Endothelial cell of umbilical vein (primary cell): ENCODE data around the gene ZNF407. TPM values are rescaled to one million over a fixed set of nuclear protein-coding genes. Genes with fewer than 3 reads are reported as not detected.
"Not testable (repeated sequence)": the region's sequence is repeated elsewhere in the genome, so short reads cannot be mapped to it uniquely, and the experiment has no call there.

ENCODE experiments used
- BruUV-seq: library from RNA; stranded (reverse); fragments of 400-500 nt; replicated peaks from 2 replicates; lab custom pipeline; 2021; lab: Mats Ljungman, UMichigan
- CTCF ChIA-PET: fragments of 300-600, 350-600 bp; sonication (Branson Sonifier 250); formaldehyde crosslinking; loops from one replicate; lab custom pipeline; 2021; ENCODE audit warnings: antibody characterized with exemption, inconsistent platforms; lab: Charles Lee
- POLR2A ChIA-PET: fragments of 300-600, 350-600 bp; sonication (Branson Sonifier 250); formaldehyde crosslinking; loops from one replicate; lab custom pipeline; 2021; ENCODE audit warnings: antibody characterized with exemption, inconsistent platforms; lab: Charles Lee
- DNase-seq: peaks from one replicate; pipeline ENCODE4 v3.0.0-alpha.2; 2011; ENCODE audit warnings: low read depth, low spot score
- FAIRE-seq: peaks from 2 replicates; lab custom pipeline; 2011; peaks lifted over from hg19 to GRCh38; lab: Jason Lieb, UNC
- H2AFZ ChIP-seq: 2 replicates; pipeline ENCODE4 v1.6.0; 2012; ENCODE audit warnings: low read depth, low read length, control low read depth, inconsistent platforms
- H3K27ac ChIP-seq: 2 replicates; pipeline ENCODE4 v1.5.1; 2011; ENCODE audit warnings: low read depth, mild to moderate bottlenecking, control low read depth, low read length, moderate library complexity; ENCODE audit not compliant: insufficient read depth
- H3K27me3 ChIP-seq, 2 experiments: 2 replicates each; pipeline versions ENCODE4 v1.6.0 to v1.6.1; 2011; ENCODE audit warnings: low read length in 2 of 2, mixed read lengths in 1 of 2; ENCODE audit not compliant: control insufficient read depth in 2 of 2, insufficient read depth in 2 of 2
- H3K36me3 ChIP-seq, 2 experiments: 2 replicates in 1 of 2; 3 replicates in 1 of 2; pipeline ENCODE4 v1.5.1; 2011; ENCODE audit warnings: low read length in 2 of 2, mild to moderate bottlenecking in 1 of 2, moderate library complexity in 1 of 2; ENCODE audit not compliant: control insufficient read depth in 2 of 2, insufficient read depth in 2 of 2; ENCODE audit errors: extremely low read depth in 1 of 2
- H3K4me1 ChIP-seq: 3 replicates; pipeline ENCODE4 v1.5.1; 2011; ENCODE audit warnings: mild to moderate bottlenecking, low read length; ENCODE audit not compliant: control insufficient read depth, insufficient read depth; ENCODE audit errors: extremely low read depth
- H3K4me2 ChIP-seq: 2 replicates; pipeline ENCODE4 v1.6.1; 2011; ENCODE audit warnings: low read length, control low read depth, mixed read lengths; ENCODE audit not compliant: insufficient read depth
- H3K4me3 ChIP-seq, 3 experiments: fragments of 200-600 bp in 1 of 3; sonication (generic), shearing (Covaris generic) in 1 of 3; replicated peaks in 1 of 3; 2 replicates each; pipeline ENCODE4 v1.5.1; 2011 to 2016; ENCODE audit warnings: control low read depth in 3 of 3, low read length in 3 of 3, mild to moderate bottlenecking in 2 of 3, inconsistent platforms in 1 of 3, low read depth in 1 of 3, moderate library complexity in 1 of 3; ENCODE audit not compliant: insufficient read depth in 1 of 3
- H3K79me2 ChIP-seq: 2 replicates; pipeline ENCODE4 v1.6.0; 2012; ENCODE audit warnings: low read length, inconsistent platforms; ENCODE audit not compliant: control insufficient read depth, insufficient read depth
- H3K9ac ChIP-seq: replicated peaks from 2 replicates; pipeline ENCODE3; 2011; ENCODE audit warnings: low read length, control low read depth; ENCODE audit not compliant: insufficient read depth; ENCODE audit errors: extremely low read depth
- H3K9me1 ChIP-seq: replicated peaks from 3 replicates; pipeline ENCODE4 v1.6.0; 2011; ENCODE audit warnings: mild to moderate bottlenecking, low read length; ENCODE audit not compliant: control insufficient read depth, insufficient read depth; ENCODE audit errors: extremely low read depth
- H3K9me3 ChIP-seq: replicated peaks from 2 replicates; pipeline ENCODE4 v1.5.1; 2012; ENCODE audit warnings: low read length, inconsistent platforms; ENCODE audit not compliant: control insufficient read depth, insufficient read depth
- H4K20me1 ChIP-seq: replicated peaks from 2 replicates; pipeline ENCODE3; 2011; ENCODE audit warnings: mild to moderate bottlenecking, low read length; ENCODE audit not compliant: control insufficient read depth, insufficient read depth; ENCODE audit errors: extremely low read depth
- CTCF ChIP-seq, 2 donors: IDR thresholded peaks; 1 replicate in 1 of 2; 2 replicates in 1 of 2; pipeline ENCODE4 v1.5.1; 2011; ENCODE audit warnings: low read length in 2 of 2, mild to moderate bottlenecking in 2 of 2, moderate library complexity in 2 of 2, control low read depth in 1 of 2, inconsistent platforms in 1 of 2, low read depth in 1 of 2; ENCODE audit not compliant: insufficient read depth in 1 of 2; ENCODE audit errors: extremely low read depth in 1 of 2
- EZH2 ChIP-seq: IDR thresholded peaks from 2 replicates; pipeline ENCODE4 v1.6.1; 2012; ENCODE audit warnings: borderline replicate concordance, low read depth, mild to moderate bottlenecking, moderate library complexity, low read length, inconsistent platforms; ENCODE audit not compliant: severe bottlenecking
- FOS ChIP-seq: IDR thresholded peaks from 2 replicates; pipeline ENCODE4 v1.6.1; 2011; ENCODE audit warnings: mild to moderate bottlenecking, low read length, moderate library complexity, borderline replicate concordance; ENCODE audit not compliant: insufficient read depth
- GATA2 ChIP-seq: IDR thresholded peaks from 2 replicates; pipeline ENCODE4 v1.7.0; 2011; ENCODE audit warnings: low read depth, mild to moderate bottlenecking, moderate library complexity, mixed read lengths, low read length; ENCODE audit not compliant: insufficient read length, insufficient read depth
- JUN ChIP-seq: IDR thresholded peaks from 2 replicates; pipeline ENCODE4 v1.6.1; 2011; ENCODE audit warnings: borderline replicate concordance, low read depth; ENCODE audit not compliant: insufficient read length, insufficient read depth
- MAX ChIP-seq: IDR thresholded peaks from 2 replicates; pipeline ENCODE4 v1.6.1; 2011; ENCODE audit not compliant: insufficient read depth, insufficient read length
- MYC ChIP-seq: IDR thresholded peaks from one replicate; pipeline ENCODE4 v1.6.1; 2011; ENCODE audit warnings: mild to moderate bottlenecking, low read depth, low read length
- POLR2A ChIP-seq: IDR thresholded peaks from 2 replicates; pipeline ENCODE4 v1.6.1; 2012; ENCODE audit warnings: low read depth, mild to moderate bottlenecking, control low read depth, low read length
- POLR2AphosphoS5 ChIP-seq: IDR thresholded peaks from 2 replicates; pipeline ENCODE4 v1.6.1; 2012; ENCODE audit warnings: low read depth, mild to moderate bottlenecking, control low read depth, low read length, moderate library complexity; ENCODE audit not compliant: insufficient read depth
- dilution Hi-C: fragments of 300-500 bp; cut with MboI; formaldehyde crosslinking; loops from one replicate; pipeline ENCODE4 v1.15.0; 2019; ENCODE audit warnings: low sequenced_read_pairs; ENCODE audit not compliant: extremely low pct_ligation_motif_present
- intact Hi-C: fragments of 100-400 bp; cut with micrococcal nuclease; formaldehyde crosslinking; loops from one replicate; pipeline ENCODE4 v1.10.0; 2022
- polyA plus RNA-seq, 4 experiments: library from polyadenylated mRNA; depleted of rRNA in 3 of 4; stranded (reverse) in 3 of 4; unstranded in 1 of 4; fragments of >200 nt; gene quantifications; 2 replicates each; pipeline versions ENCODE4 v1.2.1 to v1.2.3, GENCODE V29; 2011 to 2012; ENCODE audit warnings: missing spikeins in 1 of 4
- total RNA-seq: library from RNA; stranded (reverse); gene quantifications from 2 replicates; pipeline ENCODE4 v1.2.3, GENCODE V29; 2021

ZNF407 gene
- total and polyA plus RNA-seq, 2 donors (not counting 3 experiments of a cell fraction or from before 2014, with no cell fraction given) = 3.8 to 20.1 TPM

GRCh38 chr18:75101916-75102315, 504.2 kb downstream of the ZNF407 start:
- Histone ChIP-seq H3K36me3 (no peaks in the 10 kb centered on the region), H3K9me3 (no peaks in the 10 kb centered on the region), H3K4me2 (no peak overlapping the region), H3K9me1 (no peaks in the 10 kb centered on the region), H3K79me2 (no peaks in the 10 kb centered on the region), H3K4me3 (no peak overlapping the region), H3K9ac (no peak overlapping the region), H3K27me3 (peaks cover 0 to 3% of the 10 kb centered on the region in 2 experiments), H3K27ac (no peak overlapping the region), H3K4me1 (no peaks in the 10 kb centered on the region), H2AFZ (no peak overlapping the region), H4K20me1 (no peaks in the 10 kb centered on the region)
- FAIRE-seq (no peak), DNase-seq (no peak)
- TF ChIP-seq GATA2 (no peak), POLR2A (no peak), CTCF (IDR thresholded peaks at IDR 0.05; ENCODE audit: extremely low read depth in 1 of 2, insufficient read depth in 1 of 2, low read depth in 1 of 2, low read length in 2 of 2) (no peak), MAX (no peak), JUN (no peak), MYC (no peak), POLR2AphosphoS5 (no peak), EZH2 (no peak), FOS (no peak)
- ChIA-PET POLR2A (no interaction called here), CTCF (no interaction called here)
- intact Hi-C loops (no loop called here), dilution Hi-C loops (no loop called here)
- no TSS peak for BruUV-seq

GRCh38 chr18:75104029-75104428, 506.4 kb downstream of the ZNF407 start:
- H4K20me1 ChIP-seq, H3K9ac ChIP-seq, H3K36me3 ChIP-seq, dilution Hi-C loops, intact Hi-C loops, H2AFZ ChIP-seq, POLR2A ChIA-PET, DNase-seq, H3K4me1 ChIP-seq, H3K9me1 ChIP-seq, BruUV-seq, CTCF ChIA-PET, H3K9me3 ChIP-seq, H3K27me3 ChIP-seq, H3K27ac ChIP-seq, H3K4me2 ChIP-seq, H3K79me2 ChIP-seq, H3K4me3 ChIP-seq, FAIRE-seq: not testable (repeated sequence)
